CD8-positive, alpha-beta memory T cell (primary cell): ENCODE data around the gene CELF4. TPM values are rescaled to one million over a fixed set of nuclear protein-coding genes. Genes with fewer than 3 reads are reported as not detected.
A peak's percentile ranks its signal among the peaks of the same experiment; 100 is the strongest.
"Not testable (repeated sequence)": the region's sequence is repeated elsewhere in the genome, so short reads cannot be mapped to it uniquely, and the experiment has no call there.

Source experiments
- CTCF ChIA-PET: fragments of 350-600 bp; sonication (Branson Sonifier 250); formaldehyde crosslinking; loops from one replicate; lab custom pipeline; 2021; ENCODE audit warnings: antibody characterized with exemption; lab: Charles Lee
- POLR2A ChIA-PET: fragments of 350-600 bp; sonication (Branson Sonifier 250); formaldehyde crosslinking; loops from one replicate; lab custom pipeline; 2021; ENCODE audit warnings: antibody characterized with exemption; lab: Charles Lee
- DNase-seq, 5 donors: peaks; one replicate each; pipeline versions ENCODE4 v3.0.0 to v3.0.0-alpha.2; 2020 to 2022; ENCODE audit warnings: mixed read lengths in 1 of 5
- H3K27ac ChIP-seq: one replicate; pipeline ENCODE4 v1.7.0; 2013; ENCODE audit warnings: low read depth, mild to moderate bottlenecking, low read length, moderate library complexity
- H3K27me3 ChIP-seq: 2 replicates; pipeline ENCODE4 v1.7.0; 2013; ENCODE audit warnings: low read length, mild to moderate bottlenecking; ENCODE audit not compliant: insufficient read depth, poor library complexity, severe bottlenecking
- H3K36me3 ChIP-seq: 2 replicates; pipeline ENCODE4 v1.7.0; 2013; ENCODE audit warnings: mild to moderate bottlenecking, low read length, moderate library complexity; ENCODE audit not compliant: insufficient read depth
- H3K4me1 ChIP-seq: 2 replicates; pipeline ENCODE4 v1.7.0; 2013; ENCODE audit warnings: mild to moderate bottlenecking, low read length, moderate library complexity; ENCODE audit not compliant: insufficient read depth
- H3K4me3 ChIP-seq: 2 replicates; pipeline ENCODE4 v1.7.0; 2013; ENCODE audit warnings: mild to moderate bottlenecking, low read length
- H3K9me3 ChIP-seq: 2 replicates; pipeline ENCODE4 v1.7.0; 2013; ENCODE audit warnings: mild to moderate bottlenecking, low read length
- H3K27ac Mint-ChIP-seq, 8 donors: one replicate each; pipeline ENCODE4 v1.8.0; 2020 to 2021; ENCODE audit warnings: mixed read lengths in 8 of 8, mild to moderate bottlenecking in 6 of 8, inconsistent platforms in 3 of 8, moderate library complexity in 3 of 8
- H3K27me3 Mint-ChIP-seq, 2 donors: one replicate each; pipeline ENCODE4 v1.8.0; 2020 to 2021; ENCODE audit warnings: mixed read lengths in 2 of 2, mild to moderate bottlenecking in 1 of 2, moderate library complexity in 1 of 2
- H3K36me3 Mint-ChIP-seq, 3 donors: one replicate each; pipeline ENCODE4 v1.8.0; 2020 to 2021; ENCODE audit warnings: mixed read lengths in 3 of 3, inconsistent platforms in 1 of 3, mild to moderate bottlenecking in 1 of 3
- H3K4me1 Mint-ChIP-seq, 3 donors: one replicate each; pipeline ENCODE4 v1.8.0; 2020 to 2021; ENCODE audit warnings: mixed read lengths in 3 of 3, inconsistent platforms in 1 of 3, mild to moderate bottlenecking in 1 of 3
- H3K4me3 Mint-ChIP-seq, 7 donors: one replicate each; pipeline ENCODE4 v1.8.0; 2020 to 2021; ENCODE audit warnings: mixed read lengths in 7 of 7, mild to moderate bottlenecking in 6 of 7, moderate library complexity in 4 of 7, inconsistent platforms in 2 of 7
- H3K9me3 Mint-ChIP-seq, 5 donors: one replicate each; pipeline ENCODE4 v1.8.0; 2020 to 2022; ENCODE audit warnings: mixed read lengths in 5 of 5, mild to moderate bottlenecking in 3 of 5, moderate library complexity in 2 of 5, inconsistent platforms in 1 of 5
- polyA plus RNA-seq: library from polyadenylated mRNA; unstranded; fragments of 300-500 nt; fragmentation: Illumina TruSeq; gene quantifications from one replicate; pipeline ENCODE4 v1.2.3, GENCODE V29; 2021
- total RNA-seq, 2 experiments: library from RNA; stranded (reverse); gene quantifications; one replicate each; pipeline ENCODE4 v1.2.3, GENCODE V29; 2021

CELF4 gene
- total and polyA plus RNA-seq, 3 experiments from 2014 or later, result not detected

DNA sequence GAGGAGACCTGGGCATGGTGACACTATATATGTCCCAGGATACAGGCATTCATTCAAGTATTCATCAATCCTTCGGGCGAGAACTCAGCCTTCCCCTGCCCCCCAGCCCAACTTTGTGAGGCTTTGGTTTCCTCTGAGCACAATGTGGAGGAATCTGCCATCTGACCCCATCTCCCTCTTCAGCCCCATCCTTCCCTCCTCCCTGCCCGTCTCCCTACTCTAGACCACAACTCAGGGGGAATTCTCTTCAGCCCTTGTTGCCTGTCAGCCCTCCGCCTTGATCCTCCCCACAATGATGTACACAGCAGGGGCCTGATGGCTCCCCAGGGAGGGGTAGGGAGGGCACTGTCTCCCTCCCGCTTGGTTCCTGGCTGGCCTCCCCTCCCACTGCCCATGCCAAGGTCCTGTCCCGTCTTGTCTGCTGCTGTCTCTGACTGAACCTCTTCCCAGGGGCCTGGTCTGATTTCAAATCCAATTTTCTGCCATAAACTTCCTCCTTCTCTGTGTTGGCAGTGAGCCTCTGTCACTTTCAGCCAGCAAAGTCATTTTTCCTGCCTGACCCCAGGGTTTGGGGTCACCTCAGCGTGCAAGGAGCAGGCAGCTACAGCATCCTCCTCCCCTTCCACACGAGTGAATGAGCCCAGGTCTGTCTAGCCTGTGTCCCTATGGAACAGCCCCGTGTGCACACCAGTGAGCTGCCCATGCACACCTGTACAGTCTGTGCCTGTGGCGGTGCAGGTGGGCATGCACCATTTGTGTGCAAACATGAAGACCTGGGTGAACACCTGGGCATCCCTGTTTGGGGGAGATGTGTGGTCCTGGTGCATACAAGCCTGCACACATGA is 197.3 kb downstream of the CELF4 start:
- H3K27ac ChIP-seq, result no peak overlapping the region
- H3K36me3 Mint-ChIP-seq, result no peaks in the 10 kb centered on the region
- DNase-seq, result no peak
- no peak overlapping the region for H3K27ac Mint-ChIP-seq
- ChIA-PET CTCF (no interaction called here), POLR2A (no interaction called here)
- no peak overlapping the region for H3K4me3 Mint-ChIP-seq
- H3K4me1 ChIP-seq, result no peaks in the 10 kb centered on the region
- no peaks in the 10 kb centered on the region for H3K36me3 ChIP-seq
- H3K4me3 ChIP-seq, result no peak overlapping the region
- H3K9me3 Mint-ChIP-seq, result peaks cover 0 to 6% (median 0%) of the 10 kb centered on the region in 5 donors
- H3K27me3 ChIP-seq, result no peaks in the 10 kb centered on the region
- no peaks in the 10 kb centered on the region for H3K4me1 Mint-ChIP-seq
- H3K27me3 Mint-ChIP-seq, result peaks cover 7 to 19% of the 10 kb centered on the region in 2 donors
- no peaks in the 10 kb centered on the region for H3K9me3 ChIP-seq

GRCh38 chr18:37364237-37364636 is 201.4 kb downstream of the CELF4 start:
- H3K4me1 ChIP-seq, result no peaks in the 10 kb centered on the region

DNA sequence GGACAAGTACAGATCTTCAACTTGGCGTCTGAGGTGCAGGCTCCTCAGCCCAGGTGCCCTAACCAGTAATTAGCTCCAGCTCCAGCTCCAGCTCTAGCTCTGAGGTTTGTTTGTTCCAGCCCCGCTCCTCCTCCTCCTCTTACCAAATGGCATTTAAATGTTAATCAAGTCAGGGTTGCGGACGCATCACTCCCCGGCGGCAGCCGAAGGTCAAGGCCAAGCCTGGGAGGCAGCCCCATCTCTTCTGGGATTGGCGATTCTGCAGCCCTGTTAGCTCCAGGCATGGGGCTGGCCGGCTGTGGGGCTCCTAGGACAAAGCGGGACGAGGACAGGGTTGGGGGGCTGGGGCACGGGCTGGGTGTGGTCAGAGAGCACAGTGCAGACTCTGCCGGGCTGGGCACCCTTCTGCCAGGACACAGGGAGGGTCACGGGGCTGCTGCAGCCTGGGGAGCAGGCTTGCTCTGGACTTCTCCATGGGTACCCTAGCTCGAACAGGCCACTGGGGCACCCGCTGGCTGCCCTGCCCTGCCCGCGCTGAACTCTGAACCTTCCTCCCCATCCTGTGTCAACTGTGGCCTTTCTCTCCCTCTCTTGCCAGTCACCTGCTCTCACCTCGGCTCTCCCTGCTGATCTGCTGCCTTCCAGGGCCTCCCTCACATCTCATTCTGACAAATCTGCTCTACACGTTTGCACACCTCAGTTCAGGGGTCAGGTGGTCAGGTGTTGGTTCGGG is 203.3 kb downstream of the CELF4 start:
- H3K9me3 ChIP-seq, result no peaks in the 10 kb centered on the region
- no peaks in the 10 kb centered on the region for H3K36me3 ChIP-seq
- Mint-ChIP-seq H3K4me1 (no peaks in the 10 kb centered on the region), H3K27ac (peak overlapping the region in 1 of 8 donors; percentile 61), H3K4me3 (no peak overlapping the region), H3K36me3 (no peaks in the 10 kb centered on the region), H3K9me3 (peaks cover 0 to 1% (median 0%) of the 10 kb centered on the region in 5 donors), H3K27me3 (peaks cover 5 to 25% of the 10 kb centered on the region in 2 donors)
- H3K27ac ChIP-seq, result no peak overlapping the region
- no peaks in the 10 kb centered on the region for H3K4me1 ChIP-seq
- ChIA-PET POLR2A (no interaction called here), CTCF (no interaction called here)
- H3K27me3 ChIP-seq, result no peaks in the 10 kb centered on the region
- H3K4me3 ChIP-seq, result no peak overlapping the region
- DNase-seq, result no peak

More at GRCh38 chr18:37364237-37364636, 201.4 kb downstream of the CELF4 start:
- H3K36me3 ChIP-seq, result no peaks in the 10 kb centered on the region
- peaks cover 0 to 3% (median 0%) of the 10 kb centered on the region in 5 donors for H3K9me3 Mint-ChIP-seq
- H3K4me3 ChIP-seq, result no peak overlapping the region
- peaks cover 6 to 31% of the 10 kb centered on the region in 2 donors for H3K27me3 Mint-ChIP-seq
- CTCF ChIA-PET, result no interaction called here
- no peak overlapping the region for H3K27ac Mint-ChIP-seq
- no peaks in the 10 kb centered on the region for H3K4me1 Mint-ChIP-seq
- H3K9me3 ChIP-seq, result no peaks in the 10 kb centered on the region
- no peaks in the 10 kb centered on the region for H3K27me3 ChIP-seq
- no peak overlapping the region for H3K4me3 Mint-ChIP-seq
- no peak for DNase-seq
- no peak overlapping the region for H3K27ac ChIP-seq
- H3K36me3 Mint-ChIP-seq, result no peaks in the 10 kb centered on the region
- POLR2A ChIA-PET, result no interaction called here

GRCh38 chr18:37361335-37362157 is 204.1 kb downstream of the CELF4 start:
- no peak overlapping the region for H3K27ac Mint-ChIP-seq
- no peaks in the 10 kb centered on the region for H3K4me1 Mint-ChIP-seq
- H3K9me3 Mint-ChIP-seq, result peaks cover 0 to 1% (median 0%) of the 10 kb centered on the region in 5 donors
- H3K36me3 ChIP-seq, result no peaks in the 10 kb centered on the region
- H3K27me3 Mint-ChIP-seq, result peaks cover 2 to 25% of the 10 kb centered on the region in 2 donors
- H3K36me3 Mint-ChIP-seq, result no peaks in the 10 kb centered on the region
- H3K27me3 ChIP-seq, result no peaks in the 10 kb centered on the region
- H3K4me1 ChIP-seq, result no peaks in the 10 kb centered on the region
- CTCF ChIA-PET, result no interaction called here
- H3K27ac ChIP-seq, result no peak overlapping the region
- POLR2A ChIA-PET, result no interaction called here
- H3K4me3 Mint-ChIP-seq, result no peak overlapping the region
- DNase-seq, result no peak
- no peak overlapping the region for H3K4me3 ChIP-seq
- H3K9me3 ChIP-seq, result no peaks in the 10 kb centered on the region

DNA sequence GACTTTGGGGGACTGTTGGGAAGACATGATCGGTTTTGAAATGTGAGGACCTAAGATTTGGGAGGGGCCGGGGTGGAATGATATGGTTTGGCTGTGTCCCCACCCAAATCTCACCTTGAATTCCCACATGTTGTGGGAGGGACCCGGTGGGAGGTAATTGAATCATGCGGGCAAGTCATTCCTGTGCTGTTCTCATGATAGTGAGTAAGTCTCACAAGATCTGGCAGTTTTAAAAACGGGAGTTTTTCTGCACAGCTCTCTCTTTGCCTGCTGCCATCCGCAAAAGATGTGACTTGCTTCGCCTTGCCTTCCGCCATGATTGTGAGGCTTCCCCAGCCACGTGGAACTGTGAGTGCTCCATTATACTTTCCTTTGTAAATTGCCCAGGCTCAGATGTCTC is 207.5 kb downstream of the CELF4 start:
- POLR2A ChIA-PET, H3K9me3 Mint-ChIP-seq, H3K36me3 ChIP-seq, CTCF ChIA-PET, H3K4me1 ChIP-seq, H3K4me3 Mint-ChIP-seq, H3K27me3 ChIP-seq, H3K36me3 Mint-ChIP-seq, H3K4me1 Mint-ChIP-seq, H3K4me3 ChIP-seq, H3K27ac ChIP-seq, H3K27ac Mint-ChIP-seq, H3K9me3 ChIP-seq, DNase-seq: not testable (repeated sequence)
- peaks cover 0 to 18% of the 10 kb centered on the region in 2 donors for H3K27me3 Mint-ChIP-seq

GRCh38 chr18:37355772-37356171 is 209.8 kb downstream of the CELF4 start:
- H3K4me3 Mint-ChIP-seq, result no peak overlapping the region

DNA sequence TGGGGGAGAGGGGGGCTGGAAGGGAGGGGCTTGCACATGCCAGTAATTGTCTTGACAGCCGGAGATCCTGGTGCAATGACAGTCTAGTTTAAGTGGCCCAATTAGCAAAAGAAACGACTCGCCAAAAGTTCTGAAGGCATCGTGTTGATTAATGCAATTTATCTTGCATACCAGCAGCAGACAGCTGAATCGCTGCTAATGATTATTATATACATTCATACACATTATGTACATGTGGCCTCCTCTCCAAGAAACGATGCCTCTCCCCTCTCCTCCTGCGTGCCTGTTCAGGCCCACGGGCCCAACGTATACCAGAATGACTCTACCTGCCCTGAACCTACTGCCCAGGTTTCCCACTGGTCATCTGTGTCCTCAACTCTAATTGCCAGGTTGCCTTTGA is 214.5 kb downstream of the CELF4 start:
- no peaks in the 10 kb centered on the region for H3K36me3 ChIP-seq
- ChIA-PET CTCF (no interaction called here), POLR2A (no interaction called here)
- Mint-ChIP-seq H3K27ac (no peak overlapping the region), H3K9me3 (peaks cover 0 to 1% (median 0%) of the 10 kb centered on the region in 5 donors), H3K36me3 (no peaks in the 10 kb centered on the region), H3K4me3 (no peak overlapping the region), H3K4me1 (no peaks in the 10 kb centered on the region), H3K27me3 (peaks cover 2 to 24% of the 10 kb centered on the region in 2 donors)
- no peaks in the 10 kb centered on the region for H3K4me1 ChIP-seq
- no peaks in the 10 kb centered on the region for H3K9me3 ChIP-seq
- no peak overlapping the region for H3K4me3 ChIP-seq
- no peaks in the 10 kb centered on the region for H3K27me3 ChIP-seq
- no peak for DNase-seq
- H3K27ac ChIP-seq, result no peak overlapping the region

More at GRCh38 chr18:37355772-37356171, 209.8 kb downstream of the CELF4 start:
- Histone ChIP-seq H3K9me3 (no peaks in the 10 kb centered on the region), H3K36me3 (no peaks in the 10 kb centered on the region), H3K4me1 (no peaks in the 10 kb centered on the region), H3K27me3 (no peaks in the 10 kb centered on the region), H3K27ac (no peak overlapping the region), H3K4me3 (no peak overlapping the region)
- H3K36me3 Mint-ChIP-seq, result no peaks in the 10 kb centered on the region
- no peaks in the 10 kb centered on the region for H3K9me3 Mint-ChIP-seq
- H3K27ac Mint-ChIP-seq, result no peak overlapping the region
- H3K27me3 Mint-ChIP-seq, result peaks cover 0 to 8% of the 10 kb centered on the region in 2 donors
- H3K4me1 Mint-ChIP-seq, result no peaks in the 10 kb centered on the region
- CTCF ChIA-PET, result no interaction called here
- POLR2A ChIA-PET, result no interaction called here
- no peak for DNase-seq
